ENCODE results near the gene DHFR. TPM values are rescaled to one million over a fixed set of nuclear protein-coding genes. Genes with fewer than 3 reads are reported as not detected.

DHFR gene
- total and polyA plus RNA-seq, 9 of the 15 experiments (the other 6 are each of a cell fraction or from before 2014, with no cell fraction given) = 45.6 to 176 (median 97.7) TPM

DNA sequence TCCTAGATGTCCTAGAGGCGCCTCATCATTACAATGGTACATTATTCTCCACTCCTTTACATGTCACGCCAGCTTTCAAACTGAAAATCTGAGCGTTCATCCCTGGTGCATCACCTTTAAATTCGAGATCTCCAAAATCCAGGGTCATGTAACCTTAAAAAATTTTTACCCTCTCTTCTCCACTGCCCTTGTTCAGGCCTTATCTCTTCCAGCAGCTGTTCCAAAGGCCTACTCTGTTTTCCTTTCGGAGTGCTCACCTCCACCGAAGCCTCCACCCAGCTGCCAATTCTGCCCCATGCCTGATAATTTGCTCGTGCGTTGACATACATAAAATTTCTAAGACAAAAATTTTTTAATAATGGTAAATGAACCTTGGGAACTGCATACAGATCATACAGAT lies 1.3 kb downstream of the DHFR start (continued):
- TF ChIP-seq, protein P1, sequence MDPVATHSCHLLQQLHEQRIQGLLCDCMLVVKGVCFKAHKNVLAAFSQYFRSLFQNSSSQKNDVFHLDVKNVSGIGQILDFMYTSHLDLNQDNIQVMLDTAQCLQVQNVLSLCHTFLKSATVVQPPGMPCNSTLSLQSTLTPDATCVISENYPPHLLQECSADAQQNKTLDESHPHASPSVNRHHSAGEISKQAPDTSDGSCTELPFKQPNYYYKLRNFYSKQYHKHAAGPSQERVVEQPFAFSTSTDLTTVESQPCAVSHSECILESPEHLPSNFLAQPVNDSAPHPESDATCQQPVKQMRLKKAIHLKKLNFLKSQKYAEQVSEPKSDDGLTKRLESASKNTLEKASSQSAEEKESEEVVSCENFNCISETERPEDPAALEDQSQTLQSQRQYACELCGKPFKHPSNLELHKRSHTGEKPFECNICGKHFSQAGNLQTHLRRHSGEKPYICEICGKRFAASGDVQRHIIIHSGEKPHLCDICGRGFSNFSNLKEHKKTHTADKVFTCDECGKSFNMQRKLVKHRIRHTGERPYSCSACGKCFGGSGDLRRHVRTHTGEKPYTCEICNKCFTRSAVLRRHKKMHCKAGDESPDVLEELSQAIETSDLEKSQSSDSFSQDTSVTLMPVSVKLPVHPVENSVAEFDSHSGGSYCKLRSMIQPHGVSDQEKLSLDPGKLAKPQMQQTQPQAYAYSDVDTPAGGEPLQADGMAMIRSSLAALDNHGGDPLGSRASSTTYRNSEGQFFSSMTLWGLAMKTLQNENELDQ (CRISPR knock-in tag; IDR thresholded peaks at IDR 0.05; ENCODE audit: borderline replicate concordance) = no peak
- TF ChIP-seq ZNF584 (CRISPR knock-in tag; IDR thresholded peaks at IDR 0.05; ENCODE audit: low read depth) (0 out of 2 replicates have a peak, but pooled peaks have one; percentile 5), ZNF124 (CRISPR knock-in tag; IDR thresholded peaks at IDR 0.05) (no peak), FUS (optimal IDR thresholded peaks at IDR 0.05; ENCODE audit: low read depth, low read length) (no peak), ZBTB7A (IDR thresholded peaks at IDR 0.05; ENCODE audit: borderline replicate concordance, control insufficient read depth, low read depth, low read length) (no peak), GATAD2A (IDR thresholded peaks at IDR 0.05) (no peak), ZZZ3 (IDR thresholded peaks at IDR 0.05) (no peak), TAF15 (IDR thresholded peaks at IDR 0.05; ENCODE audit: low read depth, low read length) (no peak), KAT7 (CRISPR knock-in tag; IDR thresholded peaks at IDR 0.05; ENCODE audit: borderline replicate concordance) (no peak), SMAD3 (CRISPR knock-in tag; conservative IDR thresholded peaks at IDR 0.05) (no peak), PHF20 (IDR thresholded peaks at IDR 0.05; ENCODE audit: partially characterized antibody) (no peak)
- TF ChIP-seq, protein P2, sequence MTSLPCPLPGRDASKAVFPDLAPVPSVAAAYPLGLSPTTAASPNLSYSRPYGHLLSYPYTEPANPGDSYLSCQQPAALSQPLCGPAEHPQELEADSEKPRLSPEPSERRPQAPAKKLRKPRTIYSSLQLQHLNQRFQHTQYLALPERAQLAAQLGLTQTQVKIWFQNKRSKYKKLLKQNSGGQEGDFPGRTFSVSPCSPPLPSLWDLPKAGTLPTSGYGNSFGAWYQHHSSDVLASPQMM (CRISPR knock-in tag; IDR thresholded peaks at IDR 0.05) = no peak
- TF ChIP-seq, protein P3, sequence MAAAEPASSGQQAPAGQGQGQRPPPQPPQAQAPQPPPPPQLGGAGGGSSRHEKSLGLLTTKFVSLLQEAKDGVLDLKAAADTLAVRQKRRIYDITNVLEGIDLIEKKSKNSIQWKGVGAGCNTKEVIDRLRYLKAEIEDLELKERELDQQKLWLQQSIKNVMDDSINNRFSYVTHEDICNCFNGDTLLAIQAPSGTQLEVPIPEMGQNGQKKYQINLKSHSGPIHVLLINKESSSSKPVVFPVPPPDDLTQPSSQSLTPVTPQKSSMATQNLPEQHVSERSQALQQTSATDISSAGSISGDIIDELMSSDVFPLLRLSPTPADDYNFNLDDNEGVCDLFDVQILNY (CRISPR knock-in tag; IDR thresholded peaks at IDR 0.05) = no peak
- TF ChIP-seq, protein P4, sequence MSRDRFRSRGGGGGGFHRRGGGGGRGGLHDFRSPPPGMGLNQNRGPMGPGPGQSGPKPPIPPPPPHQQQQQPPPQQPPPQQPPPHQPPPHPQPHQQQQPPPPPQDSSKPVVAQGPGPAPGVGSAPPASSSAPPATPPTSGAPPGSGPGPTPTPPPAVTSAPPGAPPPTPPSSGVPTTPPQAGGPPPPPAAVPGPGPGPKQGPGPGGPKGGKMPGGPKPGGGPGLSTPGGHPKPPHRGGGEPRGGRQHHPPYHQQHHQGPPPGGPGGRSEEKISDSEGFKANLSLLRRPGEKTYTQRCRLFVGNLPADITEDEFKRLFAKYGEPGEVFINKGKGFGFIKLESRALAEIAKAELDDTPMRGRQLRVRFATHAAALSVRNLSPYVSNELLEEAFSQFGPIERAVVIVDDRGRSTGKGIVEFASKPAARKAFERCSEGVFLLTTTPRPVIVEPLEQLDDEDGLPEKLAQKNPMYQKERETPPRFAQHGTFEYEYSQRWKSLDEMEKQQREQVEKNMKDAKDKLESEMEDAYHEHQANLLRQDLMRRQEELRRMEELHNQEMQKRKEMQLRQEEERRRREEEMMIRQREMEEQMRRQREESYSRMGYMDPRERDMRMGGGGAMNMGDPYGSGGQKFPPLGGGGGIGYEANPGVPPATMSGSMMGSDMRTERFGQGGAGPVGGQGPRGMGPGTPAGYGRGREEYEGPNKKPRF (IDR thresholded peaks at IDR 0.05; ENCODE audit: low read depth, low read length) = no peak
- TF ChIP-seq, protein P5, sequence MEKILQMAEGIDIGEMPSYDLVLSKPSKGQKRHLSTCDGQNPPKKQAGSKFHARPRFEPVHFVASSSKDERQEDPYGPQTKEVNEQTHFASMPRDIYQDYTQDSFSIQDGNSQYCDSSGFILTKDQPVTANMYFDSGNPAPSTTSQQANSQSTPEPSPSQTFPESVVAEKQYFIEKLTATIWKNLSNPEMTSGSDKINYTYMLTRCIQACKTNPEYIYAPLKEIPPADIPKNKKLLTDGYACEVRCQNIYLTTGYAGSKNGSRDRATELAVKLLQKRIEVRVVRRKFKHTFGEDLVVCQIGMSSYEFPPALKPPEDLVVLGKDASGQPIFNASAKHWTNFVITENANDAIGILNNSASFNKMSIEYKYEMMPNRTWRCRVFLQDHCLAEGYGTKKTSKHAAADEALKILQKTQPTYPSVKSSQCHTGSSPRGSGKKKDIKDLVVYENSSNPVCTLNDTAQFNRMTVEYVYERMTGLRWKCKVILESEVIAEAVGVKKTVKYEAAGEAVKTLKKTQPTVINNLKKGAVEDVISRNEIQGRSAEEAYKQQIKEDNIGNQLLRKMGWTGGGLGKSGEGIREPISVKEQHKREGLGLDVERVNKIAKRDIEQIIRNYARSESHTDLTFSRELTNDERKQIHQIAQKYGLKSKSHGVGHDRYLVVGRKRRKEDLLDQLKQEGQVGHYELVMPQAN (IDR thresholded peaks at IDR 0.05; ENCODE audit: borderline replicate concordance) = 0 out of 2 replicates have a peak, but pooled peaks have one; percentile 2
- TF ChIP-seq, protein P6, sequence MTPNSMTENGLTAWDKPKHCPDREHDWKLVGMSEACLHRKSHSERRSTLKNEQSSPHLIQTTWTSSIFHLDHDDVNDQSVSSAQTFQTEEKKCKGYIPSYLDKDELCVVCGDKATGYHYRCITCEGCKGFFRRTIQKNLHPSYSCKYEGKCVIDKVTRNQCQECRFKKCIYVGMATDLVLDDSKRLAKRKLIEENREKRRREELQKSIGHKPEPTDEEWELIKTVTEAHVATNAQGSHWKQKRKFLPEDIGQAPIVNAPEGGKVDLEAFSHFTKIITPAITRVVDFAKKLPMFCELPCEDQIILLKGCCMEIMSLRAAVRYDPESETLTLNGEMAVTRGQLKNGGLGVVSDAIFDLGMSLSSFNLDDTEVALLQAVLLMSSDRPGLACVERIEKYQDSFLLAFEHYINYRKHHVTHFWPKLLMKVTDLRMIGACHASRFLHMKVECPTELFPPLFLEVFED (CRISPR knock-in tag; conservative IDR thresholded peaks at IDR 0.05) = no peak
- TF ChIP-seq, protein P7, sequence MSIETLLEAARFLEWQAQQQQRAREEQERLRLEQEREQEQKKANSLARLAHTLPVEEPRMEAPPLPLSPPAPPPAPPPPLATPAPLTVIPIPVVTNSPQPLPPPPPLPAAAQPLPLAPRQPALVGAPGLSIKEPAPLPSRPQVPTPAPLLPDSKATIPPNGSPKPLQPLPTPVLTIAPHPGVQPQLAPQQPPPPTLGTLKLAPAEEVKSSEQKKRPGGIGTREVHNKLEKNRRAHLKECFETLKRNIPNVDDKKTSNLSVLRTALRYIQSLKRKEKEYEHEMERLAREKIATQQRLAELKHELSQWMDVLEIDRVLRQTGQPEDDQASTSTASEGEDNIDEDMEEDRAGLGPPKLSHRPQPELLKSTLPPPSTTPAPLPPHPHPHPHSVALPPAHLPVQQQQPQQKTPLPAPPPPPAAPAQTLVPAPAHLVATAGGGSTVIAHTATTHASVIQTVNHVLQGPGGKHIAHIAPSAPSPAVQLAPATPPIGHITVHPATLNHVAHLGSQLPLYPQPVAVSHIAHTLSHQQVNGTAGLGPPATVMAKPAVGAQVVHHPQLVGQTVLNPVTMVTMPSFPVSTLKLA (conservative IDR thresholded peaks at IDR 0.05) = 0 out of 4 replicates have a peak, but pooled peaks of 1 of the 2 experiments have one; percentile 5
